ENCODE results near the gene SWAP70.
A peak's percentile ranks its signal among the peaks of the same experiment; 100 is the strongest.

Gene SWAP70

DNA sequence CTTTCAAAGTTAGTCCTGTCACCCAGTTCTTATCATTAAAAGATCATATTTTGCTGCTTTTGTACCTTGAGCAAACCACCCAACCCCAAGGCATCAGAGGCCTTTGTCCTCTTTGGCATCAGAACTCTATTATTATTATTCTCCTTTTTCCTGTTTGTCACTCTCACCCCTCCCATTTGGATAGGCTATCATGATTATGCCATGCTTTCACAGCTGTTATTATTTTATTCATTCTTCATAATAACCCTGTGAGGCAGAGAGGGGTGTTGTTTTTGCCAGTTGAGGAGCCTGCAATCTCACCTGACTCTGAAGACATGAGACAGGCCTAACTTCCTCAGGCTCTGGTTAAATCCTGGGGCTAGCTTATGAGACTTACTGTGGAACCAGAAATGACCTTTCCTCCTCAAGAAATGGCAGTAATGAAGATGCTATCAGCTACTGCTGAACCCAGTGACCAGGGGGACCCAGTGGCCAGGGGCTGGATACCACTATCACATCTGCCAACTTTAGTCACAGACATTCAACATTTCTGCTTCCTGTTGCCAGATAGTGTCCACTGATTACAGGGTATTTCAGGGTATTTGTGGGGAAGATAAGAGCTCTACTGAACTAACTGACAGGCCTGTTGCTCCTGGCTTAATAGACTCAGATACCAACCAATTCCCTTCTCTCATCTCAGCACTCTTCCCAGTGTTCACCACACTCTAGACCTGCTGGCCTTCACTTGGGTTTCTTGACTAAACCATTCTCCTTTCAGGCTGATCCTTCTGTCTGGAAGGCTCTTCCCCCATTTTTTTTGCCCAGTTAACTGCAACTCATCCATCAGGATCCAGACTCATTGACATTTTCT lies 11.8 kb upstream of the SWAP70 start:
- no peak for DNase-seq

GRCh38 chr11:9653871-9654270 lies 10.0 kb upstream of the SWAP70 start:
- no peak for DNase-seq

DNA sequence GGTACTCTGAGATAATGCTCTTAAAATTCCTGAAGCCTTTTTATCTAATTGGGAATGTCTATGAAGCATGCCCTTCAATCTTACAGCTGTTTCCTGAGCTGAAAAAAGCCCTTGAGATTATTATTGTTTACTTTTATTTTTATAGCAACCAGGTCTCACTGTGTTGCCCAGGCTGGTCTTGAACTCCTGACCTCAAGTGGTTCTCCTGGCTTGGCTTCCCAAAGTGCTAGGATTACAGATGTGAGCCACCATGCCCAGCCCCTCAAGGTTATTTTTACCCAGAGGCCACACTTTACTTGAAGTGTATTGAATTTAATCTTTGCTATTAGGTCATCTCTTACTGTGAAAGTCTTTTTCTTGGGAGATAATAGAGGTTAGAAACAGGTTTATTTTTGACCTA lies 7.0 kb upstream of the SWAP70 start:
- no peak for DNase-seq

GRCh38 chr11:9657531-9657930 lies 6.3 kb upstream of the SWAP70 start:
- no peak for DNase-seq

DNA sequence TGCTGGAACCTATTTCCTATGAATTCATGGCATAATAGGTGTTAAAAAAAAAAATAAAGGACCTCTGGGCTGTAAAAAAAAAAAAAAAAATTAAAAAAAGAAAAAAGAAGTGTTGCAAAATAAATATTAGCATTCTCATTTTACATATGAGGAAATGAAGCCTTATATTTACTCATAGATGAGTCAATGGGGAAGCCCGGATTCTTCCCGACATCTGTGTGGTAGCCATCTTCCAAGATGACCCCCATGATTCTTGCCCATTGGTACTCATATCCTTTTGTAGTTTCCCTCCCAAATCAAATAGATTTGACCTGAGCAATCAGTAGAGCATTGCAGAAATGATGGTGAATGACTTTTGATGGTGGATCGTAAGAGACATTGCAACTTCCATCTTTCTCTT lies 3.0 kb upstream of the SWAP70 start:
- no peak for DNase-seq

DNA sequence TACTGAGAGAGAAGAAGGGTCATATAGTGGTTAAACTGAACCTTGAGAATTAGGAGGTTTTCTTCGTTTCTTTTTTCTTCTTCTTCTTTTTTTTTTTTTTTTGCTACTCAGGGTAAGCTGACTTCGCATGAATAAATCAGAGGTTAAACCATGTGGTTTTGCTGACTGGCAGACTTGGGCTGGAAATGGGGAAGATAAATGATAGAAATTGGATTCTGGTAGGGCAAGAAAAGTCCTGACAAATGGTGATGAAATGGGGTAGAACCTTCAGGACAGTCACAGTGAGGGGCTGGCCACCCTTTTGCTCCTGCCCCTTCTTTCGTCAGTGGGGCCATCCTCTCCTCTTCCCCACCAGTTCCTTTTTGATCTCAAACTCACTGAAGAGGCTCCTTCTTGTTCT lies 1.6 kb upstream of the SWAP70 start:
- peak; percentile 61 to 77 for DNase-seq

DNA sequence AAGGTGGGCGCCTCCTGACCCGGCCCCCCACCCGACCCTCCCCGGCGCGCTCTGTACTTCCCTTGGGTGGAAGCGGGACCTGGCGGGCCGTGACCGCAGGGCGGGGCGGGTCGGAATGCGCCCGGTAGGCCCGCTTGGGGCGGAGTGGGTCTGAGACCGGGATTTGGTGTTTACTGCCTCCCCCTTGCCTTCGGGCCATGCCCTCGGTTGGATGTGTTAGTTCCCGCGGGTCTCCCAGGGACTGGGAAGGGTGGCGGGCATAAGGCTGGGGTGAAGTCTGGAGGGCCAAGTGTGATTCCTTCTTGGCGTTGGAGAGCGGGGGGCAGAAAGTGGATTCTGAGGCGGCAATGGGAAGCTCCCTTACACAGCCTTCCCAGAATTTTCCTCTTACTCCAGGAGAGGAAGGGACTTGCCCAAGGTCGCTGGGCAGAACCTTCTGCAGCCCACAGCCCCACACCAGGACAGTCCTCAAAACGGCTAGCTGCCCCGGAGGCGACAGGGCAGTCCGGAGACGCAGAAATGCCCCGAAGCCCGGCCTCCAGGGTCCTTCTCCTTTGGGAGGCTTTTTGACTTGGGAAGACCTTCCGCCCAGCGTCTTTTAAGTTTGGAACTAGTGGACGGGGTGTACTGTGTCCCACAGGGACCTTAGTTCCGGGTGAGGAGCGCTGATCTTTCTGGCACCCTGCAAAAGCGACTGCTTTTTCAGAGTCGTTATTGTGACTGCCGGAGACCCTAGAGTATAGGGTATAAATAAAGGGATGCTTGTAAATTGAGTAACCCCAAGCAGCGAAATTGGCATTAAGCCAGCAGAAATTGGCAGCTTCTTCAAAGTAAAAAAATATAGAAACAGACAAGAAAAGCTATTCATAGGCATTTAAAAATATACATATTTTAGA lies 647 bp downstream of the SWAP70 start:
- DNase-seq: peak; percentile 19 to 39

GRCh38 chr11:9665749-9666148 lies 1.9 kb downstream of the SWAP70 start:
- DNase-seq: no peak

- DNase-seq: no peak
Measured at GRCh38 chr11:9669954-9670353, 6.1 kb downstream of the SWAP70 start.

GRCh38 chr11:9672288-9672916 lies 8.5 kb downstream of the SWAP70 start:
- DNase-seq: no peak

DNA sequence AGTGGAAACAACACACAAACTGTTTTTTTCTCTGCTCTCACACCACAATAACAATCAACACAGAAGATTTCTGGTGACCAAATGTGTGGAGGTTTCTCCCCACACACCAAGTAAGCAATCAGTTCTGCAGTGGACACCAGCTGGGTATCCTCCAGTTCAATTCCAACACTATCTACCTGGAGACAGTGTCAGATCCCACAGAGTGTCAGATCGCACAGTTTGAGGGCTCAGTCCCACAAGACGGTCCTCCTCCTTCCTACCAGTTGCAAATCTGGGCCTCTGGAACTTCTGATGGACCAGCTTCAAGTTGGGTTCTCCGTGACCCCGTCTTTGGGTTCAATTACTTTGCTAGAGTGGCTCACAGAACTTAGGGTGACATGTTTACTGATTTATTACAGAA lies 9.0 kb downstream of the SWAP70 start:
- no peak for DNase-seq

DNA sequence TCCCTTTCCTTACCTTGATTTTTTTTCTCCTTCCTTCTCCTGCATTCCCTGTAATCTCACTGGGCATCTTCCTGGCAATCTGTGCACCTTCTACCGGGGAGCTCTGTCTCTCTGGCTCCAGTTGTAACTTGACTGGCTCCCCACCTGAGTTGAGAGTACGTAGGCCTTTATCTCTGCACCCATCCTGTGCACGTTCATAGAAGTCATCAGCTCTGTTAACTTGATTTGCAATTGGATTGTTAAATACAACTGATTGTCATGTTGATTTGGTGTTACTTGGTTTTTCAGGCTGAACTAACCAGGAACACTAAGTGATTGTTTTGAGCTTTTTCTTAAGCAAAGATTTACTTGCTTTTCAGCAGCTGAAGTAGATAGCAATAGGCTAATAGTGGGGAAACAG lies 11.8 kb downstream of the SWAP70 start:
- DNase-seq: no peak

- DNase-seq: no peak
Measured at GRCh38 chr11:9677951-9678350, 14.1 kb downstream of the SWAP70 start.

DNA sequence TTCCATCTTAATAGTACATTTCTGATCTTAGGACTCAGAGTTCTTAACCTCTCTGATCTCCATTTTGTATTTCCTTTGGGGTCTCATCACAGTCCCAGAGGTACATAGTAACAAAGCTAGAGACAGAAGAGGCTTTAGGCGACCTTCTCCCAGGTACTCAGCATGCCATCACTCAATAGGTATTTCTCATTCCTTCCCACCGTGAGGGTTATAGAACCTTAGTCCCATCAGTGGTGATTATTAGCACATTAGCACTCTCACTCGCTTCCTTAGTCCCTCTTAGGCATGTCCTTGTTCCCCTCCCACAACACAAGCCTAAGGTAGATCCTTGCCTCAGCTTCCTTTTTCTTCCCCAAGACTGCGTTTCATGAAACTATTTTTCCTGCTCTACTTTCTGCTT lies 14.7 kb downstream of the SWAP70 start:
- DNase-seq: no peak

DNA sequence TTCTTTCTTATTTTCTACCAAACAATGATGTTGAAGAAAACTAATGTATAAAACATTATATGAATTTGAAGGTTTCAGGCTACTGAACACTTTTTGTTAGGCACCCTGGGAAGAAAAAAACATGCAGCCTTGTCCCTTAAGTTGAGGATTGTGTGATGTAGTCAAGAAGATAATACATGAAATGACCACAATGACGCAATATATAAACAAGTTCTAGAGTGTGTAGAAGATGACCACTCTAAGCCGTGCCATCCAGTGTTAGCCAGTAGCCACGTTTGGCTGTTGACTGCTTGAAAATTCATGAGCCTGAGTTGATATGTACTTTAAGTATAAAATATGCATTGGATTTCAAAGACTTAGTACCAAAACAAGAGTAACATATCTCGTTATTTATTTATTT lies 16.2 kb downstream of the SWAP70 start:
- DNase-seq: no peak

DNA sequence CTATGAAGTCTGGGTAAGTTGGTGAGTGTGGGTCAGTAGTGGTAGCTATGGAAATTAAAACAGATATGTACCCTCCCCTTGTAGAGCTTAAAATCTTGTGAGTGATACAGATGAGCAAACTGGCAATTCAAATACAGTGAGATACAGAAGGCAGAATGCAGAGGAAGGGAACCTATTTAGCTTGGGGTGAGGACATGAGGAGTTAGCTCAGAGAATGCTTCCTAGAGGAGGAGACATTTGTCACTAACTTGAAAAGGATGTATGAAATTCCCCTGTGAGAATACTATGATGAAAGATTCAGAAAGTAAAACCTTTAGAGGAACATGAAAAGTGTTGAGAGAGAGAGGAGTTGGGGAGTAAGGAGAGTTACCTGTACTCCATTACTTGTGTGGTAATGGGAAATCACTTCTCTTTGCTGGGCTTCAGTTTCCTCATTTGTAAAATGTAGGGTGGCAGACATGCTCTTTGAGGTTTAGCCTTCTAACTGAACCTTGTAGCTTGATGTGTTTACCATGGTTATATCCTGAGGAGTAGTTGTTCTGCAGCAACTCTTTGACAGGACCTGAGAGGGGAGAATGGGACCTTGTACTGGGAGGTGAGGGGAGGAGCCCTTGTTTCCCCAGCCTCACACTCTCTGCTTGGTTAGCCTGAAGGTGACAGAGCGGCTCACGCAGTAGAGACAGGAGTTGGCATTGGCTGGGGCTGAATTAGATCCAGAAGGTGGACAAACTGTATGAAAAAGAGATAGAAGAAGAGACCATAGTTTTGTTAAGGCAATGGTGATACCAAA lies 17.9 kb downstream of the SWAP70 start:
- peak in 1 of 2 experiments; percentile 27 for DNase-seq

DNA sequence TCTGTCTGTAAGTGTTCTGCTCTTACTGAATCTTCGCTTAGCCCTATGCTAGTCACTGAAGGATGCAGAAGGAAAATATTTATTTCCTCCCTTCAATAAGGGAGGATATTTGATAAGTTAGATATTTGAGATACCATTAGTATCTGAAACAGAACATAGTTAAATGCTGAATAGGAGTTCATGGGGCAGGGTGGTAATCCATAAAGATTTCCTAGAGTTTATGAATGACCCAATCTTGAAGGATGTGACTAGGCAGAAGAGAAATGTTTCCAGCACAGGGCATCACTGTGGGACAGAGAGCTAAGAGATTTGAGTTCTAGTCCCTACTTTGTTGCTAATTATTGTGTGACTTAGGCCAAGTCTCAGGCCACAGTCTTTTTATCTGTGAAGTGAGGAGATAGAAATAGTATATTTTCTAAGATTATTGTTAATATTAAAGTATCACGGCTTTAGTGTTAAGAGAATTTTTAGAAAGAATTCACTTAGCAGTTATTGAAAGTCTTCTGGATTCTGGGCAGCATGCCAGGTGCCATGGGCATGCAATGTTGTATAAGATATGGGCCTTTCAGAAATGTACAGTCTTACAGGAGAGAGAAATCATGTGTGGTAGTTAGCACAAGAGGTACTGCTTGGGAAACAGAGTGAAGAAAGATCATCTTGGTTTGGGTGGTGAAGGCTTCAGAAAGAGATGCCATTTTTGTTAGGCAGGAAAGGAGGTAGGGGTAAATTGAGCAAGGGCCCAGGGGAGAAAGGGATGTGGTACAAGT lies 24.0 kb downstream of the SWAP70 start:
- no peak for DNase-seq

- peak; percentile 86 to 93 for DNase-seq
Measured at GRCh38 chr11:9688716-9689511, 25.0 kb downstream of the SWAP70 start.

DNA sequence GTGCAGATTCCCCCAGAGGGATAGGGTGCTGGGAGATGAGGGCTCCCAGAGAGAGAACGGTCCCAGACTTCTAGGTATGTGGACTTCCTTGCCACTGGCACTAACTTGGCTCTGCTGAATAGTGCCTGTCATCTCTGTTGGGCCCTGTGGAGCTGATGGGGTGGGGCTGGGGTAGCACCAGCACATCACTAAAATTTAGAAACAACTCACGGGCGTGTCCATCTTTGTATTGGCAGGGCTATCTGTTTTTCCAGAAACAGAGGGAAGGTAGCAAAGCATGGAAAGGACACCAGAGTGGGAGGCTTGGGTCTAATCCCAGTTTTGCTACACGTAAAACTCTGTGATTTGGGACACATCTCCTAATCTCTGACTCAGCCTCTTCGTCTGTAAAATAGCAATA lies 25.8 kb downstream of the SWAP70 start:
- no peak for DNase-seq

DNA sequence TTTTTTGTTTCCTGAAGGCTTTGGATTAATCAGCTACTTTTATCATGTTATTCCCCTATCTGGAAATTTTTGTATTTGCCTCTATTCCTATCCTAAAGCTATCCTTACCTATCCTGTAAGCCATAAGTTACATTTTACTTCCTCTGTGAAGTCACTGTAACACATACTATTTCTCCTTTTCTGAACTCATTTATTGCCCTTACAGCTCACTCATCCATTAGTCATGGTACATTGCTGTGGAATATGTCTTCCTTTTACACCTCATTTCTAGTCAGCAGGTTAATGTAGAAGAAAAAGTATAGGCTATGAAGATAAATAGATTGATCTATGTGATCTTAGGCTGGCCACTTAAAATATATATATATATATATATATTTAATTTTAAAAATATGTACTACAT lies 28.0 kb downstream of the SWAP70 start:
- DNase-seq: peak; percentile 60 to 63

- peak; percentile 62 to 72 for DNase-seq
Measured at GRCh38 chr11:9692691-9693090, 28.8 kb downstream of the SWAP70 start.

All from Kasumi-1 (cell line).